HCT116 (cell line): ENCODE measurements around the gene ERGIC1.

ENCODE experiments used
- ATF3 ChIP-seq: IDR thresholded peaks from 2 replicates; pipeline ENCODE4 v1.6.1; 2012
- POLR2A ChIP-seq: IDR thresholded peaks from 2 replicates; pipeline ENCODE4 v1.7.0; 2011; ENCODE audit warnings: borderline replicate concordance; ENCODE audit not compliant: insufficient read depth, insufficient read length; ENCODE audit errors: extremely low read depth
- RAD21 ChIP-seq: IDR thresholded peaks from 2 replicates; pipeline ENCODE4 v1.6.1; 2012; ENCODE audit warnings: low read depth, mild to moderate bottlenecking
- TF ChIP-seq, protein P1 (sequence below), 3 experiments: fragments of 200-600 bp in 1 of 3; sonication (generic) in 1 of 3; IDR thresholded peaks in 2 of 3; conservative IDR thresholded peaks in 1 of 3; 2 replicates each; pipeline ENCODE4 v1.5.1; 2012 to 2017; ENCODE audit warnings: low read depth in 2 of 3, low read length in 2 of 3, antibody characterized with exemption in 1 of 3, borderline replicate concordance in 1 of 3, control low read depth in 1 of 3, mild to moderate bottlenecking in 1 of 3, mixed read lengths in 1 of 3, mixed run types in 1 of 3, moderate library complexity in 1 of 3; ENCODE audit not compliant: insufficient read depth in 1 of 3

GRCh38 chr5:172931001-172931536, 97.0 kb downstream of the ERGIC1 start:
- TF ChIP-seq ATF3 (no peak), RAD21 (no peak), POLR2A (no peak)
- TF ChIP-seq, protein P1, sequence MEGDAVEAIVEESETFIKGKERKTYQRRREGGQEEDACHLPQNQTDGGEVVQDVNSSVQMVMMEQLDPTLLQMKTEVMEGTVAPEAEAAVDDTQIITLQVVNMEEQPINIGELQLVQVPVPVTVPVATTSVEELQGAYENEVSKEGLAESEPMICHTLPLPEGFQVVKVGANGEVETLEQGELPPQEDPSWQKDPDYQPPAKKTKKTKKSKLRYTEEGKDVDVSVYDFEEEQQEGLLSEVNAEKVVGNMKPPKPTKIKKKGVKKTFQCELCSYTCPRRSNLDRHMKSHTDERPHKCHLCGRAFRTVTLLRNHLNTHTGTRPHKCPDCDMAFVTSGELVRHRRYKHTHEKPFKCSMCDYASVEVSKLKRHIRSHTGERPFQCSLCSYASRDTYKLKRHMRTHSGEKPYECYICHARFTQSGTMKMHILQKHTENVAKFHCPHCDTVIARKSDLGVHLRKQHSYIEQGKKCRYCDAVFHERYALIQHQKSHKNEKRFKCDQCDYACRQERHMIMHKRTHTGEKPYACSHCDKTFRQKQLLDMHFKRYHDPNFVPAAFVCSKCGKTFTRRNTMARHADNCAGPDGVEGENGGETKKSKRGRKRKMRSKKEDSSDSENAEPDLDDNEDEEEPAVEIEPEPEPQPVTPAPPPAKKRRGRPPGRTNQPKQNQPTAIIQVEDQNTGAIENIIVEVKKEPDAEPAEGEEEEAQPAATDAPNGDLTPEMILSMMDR (IDR thresholded peaks at IDR 0.05 in 2 of 3, conservative IDR thresholded peaks at IDR 0.05 in 1 of 3; ENCODE audit: borderline replicate concordance in 1 of 3, insufficient read depth in 1 of 3, low read depth in 2 of 3, low read length in 2 of 3) = no peak
